Bronchial epithelial cell (primary cell): ENCODE measurements around the gene PPARA. TPM values are rescaled to one million over a fixed set of nuclear protein-coding genes. Genes with fewer than 3 reads are reported as not detected.
"Not testable (repeated sequence)": the region's sequence is repeated elsewhere in the genome, so short reads cannot be mapped to it uniquely, and the experiment has no call there.

Source experiments
- DNase-seq: peaks from one replicate; pipeline ENCODE4 v3.0.0-alpha.2; 2010; ENCODE audit warnings: low read depth
- FAIRE-seq: peaks from 2 replicates; lab custom pipeline; 2011; peaks lifted over from hg19 to GRCh38; lab: Jason Lieb, UNC
- H3K27me3 ChIP-seq: 2 replicates; pipeline ENCODE4 v1.5.1; 2011; ENCODE audit warnings: low read length; ENCODE audit not compliant: control insufficient read depth, insufficient read depth
- H3K36me3 ChIP-seq: 2 replicates; pipeline ENCODE4 v1.5.1; 2011; ENCODE audit warnings: low read length; ENCODE audit not compliant: control insufficient read depth, insufficient read depth
- H3K4me3 ChIP-seq: 2 replicates; pipeline ENCODE4 v1.5.1; 2011; ENCODE audit warnings: mild to moderate bottlenecking, low read depth, low read length, control low read depth
- total RNA-seq: library from RNA; depleted of rRNA; stranded (reverse); fragments of >200 nt; gene quantifications from 2 replicates; pipeline ENCODE4 v1.2.1, GENCODE V29; 2014
- TF ChIP-seq, protein P1 (sequence below): IDR thresholded peaks from 2 replicates; pipeline ENCODE4 v1.5.1; 2011; ENCODE audit warnings: mild to moderate bottlenecking, moderate library complexity, low read length, control low read depth, inconsistent platforms; ENCODE audit not compliant: insufficient read depth, severe bottlenecking

The PPARA gene
- total RNA-seq, 1 donor from 2014 or later = 10.5 TPM

DNA sequence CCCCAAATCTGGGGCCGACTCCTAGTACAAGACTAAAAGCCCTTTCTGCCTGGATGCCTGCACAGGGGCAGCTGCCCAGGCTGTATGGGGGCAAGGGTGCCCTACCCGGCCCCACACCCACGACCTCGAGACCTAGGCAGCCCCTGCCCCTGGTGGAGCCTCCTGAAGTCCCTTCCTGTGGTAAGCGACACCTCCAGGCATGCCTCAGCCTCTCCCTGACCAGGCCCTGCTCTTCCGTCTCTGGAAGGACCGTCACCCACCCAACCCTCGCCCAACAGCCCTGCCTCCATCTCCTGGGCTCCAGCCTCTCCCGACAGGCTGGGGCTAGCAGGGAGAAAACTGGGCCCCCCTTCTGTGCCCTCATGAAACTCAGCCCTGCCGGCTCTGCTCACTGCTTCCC lies 22.8 kb upstream of the PPARA start:
- H3K4me3 ChIP-seq = no peak overlapping the region
- DNase-seq = no peak
- no peak for FAIRE-seq
- no peaks in the 10 kb centered on the region for H3K27me3 ChIP-seq
- H3K36me3 ChIP-seq = no peaks in the 10 kb centered on the region
- TF ChIP-seq, protein P1, sequence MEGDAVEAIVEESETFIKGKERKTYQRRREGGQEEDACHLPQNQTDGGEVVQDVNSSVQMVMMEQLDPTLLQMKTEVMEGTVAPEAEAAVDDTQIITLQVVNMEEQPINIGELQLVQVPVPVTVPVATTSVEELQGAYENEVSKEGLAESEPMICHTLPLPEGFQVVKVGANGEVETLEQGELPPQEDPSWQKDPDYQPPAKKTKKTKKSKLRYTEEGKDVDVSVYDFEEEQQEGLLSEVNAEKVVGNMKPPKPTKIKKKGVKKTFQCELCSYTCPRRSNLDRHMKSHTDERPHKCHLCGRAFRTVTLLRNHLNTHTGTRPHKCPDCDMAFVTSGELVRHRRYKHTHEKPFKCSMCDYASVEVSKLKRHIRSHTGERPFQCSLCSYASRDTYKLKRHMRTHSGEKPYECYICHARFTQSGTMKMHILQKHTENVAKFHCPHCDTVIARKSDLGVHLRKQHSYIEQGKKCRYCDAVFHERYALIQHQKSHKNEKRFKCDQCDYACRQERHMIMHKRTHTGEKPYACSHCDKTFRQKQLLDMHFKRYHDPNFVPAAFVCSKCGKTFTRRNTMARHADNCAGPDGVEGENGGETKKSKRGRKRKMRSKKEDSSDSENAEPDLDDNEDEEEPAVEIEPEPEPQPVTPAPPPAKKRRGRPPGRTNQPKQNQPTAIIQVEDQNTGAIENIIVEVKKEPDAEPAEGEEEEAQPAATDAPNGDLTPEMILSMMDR = no peak

DNA sequence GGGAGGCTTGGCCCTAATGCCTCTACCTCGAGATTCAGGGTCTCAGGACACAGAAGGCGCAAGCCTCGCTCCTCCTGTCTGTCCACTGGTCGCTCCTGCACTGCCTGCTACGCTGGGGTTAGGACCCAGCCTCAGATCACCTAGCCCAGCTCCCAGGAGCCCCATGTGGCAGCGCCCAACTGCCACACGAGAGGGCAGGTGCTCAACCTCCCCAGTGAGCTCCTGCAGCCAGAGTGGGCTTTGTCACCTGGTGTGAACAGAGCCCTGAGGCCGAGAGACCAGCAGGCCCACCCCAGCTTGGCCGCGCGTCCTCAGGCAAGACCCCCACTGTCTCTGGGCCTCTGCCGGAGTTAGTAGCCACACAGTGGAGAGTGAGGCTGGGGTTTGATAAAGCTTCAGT lies 21.7 kb upstream of the PPARA start:
- no peak for FAIRE-seq
- Histone ChIP-seq H3K4me3 (no peak overlapping the region), H3K27me3 (no peaks in the 10 kb centered on the region), H3K36me3 (no peaks in the 10 kb centered on the region)
- DNase-seq = no peak
- TF ChIP-seq, protein P1 = no peak

DNA sequence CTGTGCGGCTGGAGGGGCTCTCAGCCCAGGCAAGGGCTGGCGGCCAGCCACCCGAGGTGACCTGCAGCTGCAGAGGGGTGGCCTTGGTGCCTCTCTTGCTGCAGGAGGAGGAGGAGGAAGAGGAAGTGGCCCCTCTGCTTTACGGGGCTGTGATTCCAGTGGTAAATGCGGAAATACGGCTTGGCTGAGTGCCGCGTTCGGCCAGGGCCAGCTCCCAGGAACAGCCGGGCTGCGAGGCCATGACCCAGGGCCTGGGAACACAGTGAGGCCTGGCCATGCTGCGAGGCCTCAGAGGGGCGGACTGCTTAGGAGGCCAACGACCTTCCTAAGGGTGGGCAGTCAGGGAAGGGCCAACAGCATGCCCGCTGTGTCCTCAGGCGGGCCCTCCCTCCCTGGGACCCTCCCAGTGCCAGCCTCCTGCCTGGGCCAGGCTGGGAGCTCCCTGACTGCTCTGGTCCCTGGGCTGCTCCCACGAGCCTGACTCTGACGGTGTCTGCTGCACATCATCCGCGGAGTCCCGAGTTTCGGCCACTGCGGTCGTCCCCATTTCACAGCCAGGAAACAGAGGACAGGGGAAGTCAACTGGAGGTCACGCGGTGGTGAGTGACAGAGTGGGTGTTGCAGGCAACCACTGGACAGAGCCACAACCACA lies 20.8 kb upstream of the PPARA start:
- FAIRE-seq (no peak), DNase-seq (no peak)
- Histone ChIP-seq H3K36me3 (no peaks in the 10 kb centered on the region), H3K4me3 (no peak overlapping the region), H3K27me3 (no peaks in the 10 kb centered on the region)
- TF ChIP-seq, protein P1 = no peak

DNA sequence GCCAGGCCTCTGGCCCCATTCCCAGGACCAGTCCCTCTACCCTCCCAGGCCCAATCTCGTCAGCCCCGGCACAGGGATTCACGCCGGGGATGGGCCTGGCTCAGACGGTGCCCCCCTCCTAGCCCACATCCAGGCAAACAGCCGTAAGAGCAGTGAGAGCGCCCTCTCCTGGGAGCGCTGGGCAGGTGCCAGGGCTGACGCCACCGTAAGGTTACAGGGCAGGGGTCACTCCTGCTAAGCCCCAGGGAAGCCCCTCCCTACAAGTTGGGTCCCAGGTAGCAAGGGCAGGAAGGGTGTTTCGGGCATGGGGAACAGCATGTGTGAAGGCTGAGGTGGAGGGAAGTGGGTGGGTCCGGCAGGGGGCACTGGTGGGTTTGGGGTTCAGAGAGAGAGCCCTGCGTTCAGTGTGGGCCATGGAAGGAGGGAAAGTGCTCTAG lies 19.2 kb upstream of the PPARA start:
- TF ChIP-seq, protein P1 = peak; percentile 22
- no peak for DNase-seq
- H3K4me3 ChIP-seq = no peak overlapping the region
- H3K36me3 ChIP-seq = no peaks in the 10 kb centered on the region
- FAIRE-seq = no peak
- no peaks in the 10 kb centered on the region for H3K27me3 ChIP-seq

DNA sequence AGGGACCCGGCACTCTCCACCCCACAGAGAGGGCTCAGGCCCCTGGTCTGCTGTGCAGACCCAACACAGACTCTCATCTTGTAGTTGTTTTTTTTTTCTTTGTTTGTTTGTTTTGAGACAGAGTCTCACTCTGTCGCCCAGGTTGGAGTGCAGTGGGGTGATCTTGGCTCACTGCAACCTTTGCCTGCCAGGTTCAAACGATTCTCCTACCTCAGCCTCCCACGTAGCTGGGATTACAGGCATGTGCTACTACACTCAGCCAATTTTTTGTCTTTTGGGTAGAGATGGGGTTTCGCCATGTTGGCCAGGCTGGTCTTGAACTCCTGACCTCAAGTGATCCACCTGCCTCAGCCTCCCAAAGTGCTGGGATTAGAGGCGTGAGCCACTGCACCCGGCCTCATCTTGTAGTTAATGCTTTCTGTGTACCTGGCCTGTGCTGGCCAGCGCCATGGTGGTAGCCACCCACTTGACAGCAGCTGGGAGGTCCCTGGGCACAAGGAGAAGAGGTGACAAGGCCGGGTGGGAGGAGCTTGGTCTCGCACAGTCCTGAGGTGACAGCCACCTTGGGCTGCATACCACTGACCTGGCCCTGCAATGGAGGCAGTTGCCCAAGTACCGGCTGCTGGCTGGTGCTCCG lies 18.0 kb upstream of the PPARA start:
- H3K4me3 ChIP-seq, FAIRE-seq, H3K36me3 ChIP-seq, H3K27me3 ChIP-seq, DNase-seq: not testable (repeated sequence)

DNA sequence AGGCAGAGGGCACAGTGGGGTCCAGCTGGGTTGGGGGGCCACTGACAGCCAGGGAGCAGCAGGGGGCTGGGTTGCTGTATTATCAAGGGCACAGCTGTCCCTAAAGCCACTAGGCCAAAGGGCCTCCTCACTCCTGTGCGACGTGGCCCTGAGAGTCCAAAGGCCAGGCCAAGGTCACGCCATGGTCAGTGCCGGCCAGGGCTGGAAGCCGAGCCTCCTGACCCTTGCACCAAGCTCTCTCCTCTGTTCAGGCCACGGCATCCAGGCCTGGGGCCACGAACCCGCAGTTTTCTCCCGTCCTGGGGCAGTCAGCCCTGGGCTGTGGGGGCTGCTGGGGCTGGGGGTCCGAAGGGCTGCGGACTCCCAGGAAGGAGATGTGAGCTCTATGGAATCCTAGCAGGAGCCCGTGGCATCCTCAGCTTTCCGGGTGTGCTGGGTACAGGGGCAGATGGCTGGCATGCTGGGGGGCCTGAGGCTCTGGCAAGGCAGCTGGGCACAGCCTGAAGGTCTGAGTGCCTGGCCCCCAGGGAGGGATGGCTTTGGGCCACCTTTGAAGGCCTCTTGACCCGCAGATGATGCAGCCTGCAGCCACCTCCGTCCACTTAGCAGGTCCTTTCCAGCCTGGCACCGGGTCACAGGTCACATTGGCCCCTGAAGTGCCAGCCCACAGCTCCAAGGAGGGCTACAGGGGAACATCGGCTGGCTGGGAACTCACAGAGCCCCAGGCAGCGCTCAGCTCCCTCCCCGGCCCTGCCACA lies 17.3 kb upstream of the PPARA start:
- FAIRE-seq (no peak), DNase-seq (no peak)
- Histone ChIP-seq H3K27me3 (no peaks in the 10 kb centered on the region), H3K4me3 (no peak overlapping the region), H3K36me3 (no peaks in the 10 kb centered on the region)
- TF ChIP-seq, protein P1 = no peak
